BJ (cell line): ENCODE data around the gene SRL. TPM values are rescaled to one million over a fixed set of nuclear protein-coding genes. Genes with fewer than 3 reads are reported as not detected.
"Not testable (repeated sequence)": the region's sequence is repeated elsewhere in the genome, so short reads cannot be mapped to it uniquely, and the experiment has no call there.

Experiments used
- CTCF ChIA-PET: fragments of 350-600 bp; formaldehyde crosslinking; extraction: SDS; loops from one replicate; lab custom pipeline; 2021; ENCODE audit warnings: antibody characterized with exemption, inconsistent platforms; lab: Yijun Ruan, JAX
- POLR2A ChIA-PET: fragments of 300-600 bp; sonication (Branson Sonifier 250); formaldehyde crosslinking; extraction: SDS; loops from one replicate; lab custom pipeline; 2021; ENCODE audit warnings: antibody characterized with exemption; lab: Charles Lee
- DNase-seq: peaks from one replicate; pipeline ENCODE4 v3.0.0-alpha.2; 2011; ENCODE audit warnings: low read depth
- H3K27me3 ChIP-seq: 2 replicates; pipeline ENCODE4 v1.6.0; 2011; ENCODE audit warnings: low read length; ENCODE audit not compliant: control insufficient read depth, insufficient read depth
- H3K36me3 ChIP-seq: 2 replicates; pipeline ENCODE4 v1.5.1; 2011; ENCODE audit warnings: low read length; ENCODE audit not compliant: control insufficient read depth, insufficient read depth
- H3K4me3 ChIP-seq: 2 replicates; pipeline ENCODE4 v1.5.1; 2011; ENCODE audit warnings: low read depth, mild to moderate bottlenecking, control low read depth, low read length
- CTCF ChIP-seq: IDR thresholded peaks from 2 replicates; pipeline ENCODE4 v1.5.1; 2011; ENCODE audit warnings: low read depth, mild to moderate bottlenecking, control low read depth, inconsistent platforms, low read length, moderate library complexity; ENCODE audit not compliant: insufficient read depth
- polyA plus RNA-seq: library from polyadenylated mRNA; depleted of rRNA; stranded (reverse); fragments of >200 nt; gene quantifications from 2 replicates; pipeline ENCODE4 v1.2.3, GENCODE V29; 2011

Gene SRL
- polyA plus RNA-seq, 1 experiment = not detected

- DNase-seq = no peak
- TF ChIP-seq CTCF = no peak
- Histone ChIP-seq H3K4me3 (no peak overlapping the region), H3K27me3 (peaks cover 3% of the 10 kb centered on the region), H3K36me3 (no peaks in the 10 kb centered on the region)
- ChIA-PET POLR2A (no interaction called here), CTCF (no interaction called here)
These were observed 82.2 kb downstream of the SRL start for GRCh38 chr16:4159726-4160125.

- DNase-seq = no peak
These were observed 83.5 kb downstream of the SRL start for GRCh38 chr16:4158143-4159093.

GRCh38 chr16:4157376-4157825 is 84.5 kb downstream of the SRL start:
- TF ChIP-seq CTCF = no peak
- POLR2A ChIA-PET = no interaction called here
- CTCF ChIA-PET = interaction anchor here (0.6 to 1.2 kb wide), 3 partner anchors 9 to 168 kb away, joined by 3 to 6 read pairs (median 3); no protein-coding TSS in a partner anchor
- H3K27me3 ChIP-seq = peaks cover 3% of the 10 kb centered on the region
- no peak overlapping the region for H3K4me3 ChIP-seq
- H3K36me3 ChIP-seq = no peaks in the 10 kb centered on the region
- no peak for DNase-seq

More at GRCh38 chr16:4158143-4159093, 83.5 kb downstream of the SRL start:
- Histone ChIP-seq H3K4me3 (no peak overlapping the region), H3K36me3 (no peaks in the 10 kb centered on the region), H3K27me3 (peaks cover 3% of the 10 kb centered on the region)
- TF ChIP-seq CTCF = no peak
- POLR2A ChIA-PET = no interaction called here
- CTCF ChIA-PET = no interaction called here

- CTCF ChIA-PET = interaction anchor here (0.8 to 1.4 kb wide), 3 partner anchors 10 to 97 kb away, joined by 3 to 6 read pairs (median 3); no protein-coding TSS in a partner anchor
- DNase-seq, POLR2A ChIA-PET, H3K4me3 ChIP-seq, H3K27me3 ChIP-seq, H3K36me3 ChIP-seq: not testable (repeated sequence)
These were observed 85.4 kb downstream of the SRL start for GRCh38 chr16:4156503-4156902.

GRCh38 chr16:4153364-4153763 is 88.5 kb downstream of the SRL start:
- H3K36me3 ChIP-seq, DNase-seq, H3K27me3 ChIP-seq, H3K4me3 ChIP-seq, POLR2A ChIA-PET: not testable (repeated sequence)
- CTCF ChIA-PET = interaction anchor here (0.6 kb wide), 1 partner anchor 50 kb away, joined by 3 read pairs; no protein-coding TSS in a partner anchor

- no peak for TF ChIP-seq CTCF
- Histone ChIP-seq H3K4me3 (no peak overlapping the region), H3K36me3 (no peaks in the 10 kb centered on the region), H3K27me3 (peaks cover 5% of the 10 kb centered on the region)
- ChIA-PET POLR2A (no interaction called here), CTCF (no interaction called here)
- no peak for DNase-seq
These were observed 89.6 kb downstream of the SRL start for GRCh38 chr16:4152267-4152666.
